Keratinocyte (primary cell): Measurements from ENCODE around the gene KLHL6. TPM values are rescaled to one million over a fixed set of nuclear protein-coding genes. Genes with fewer than 3 reads are reported as not detected.

Source experiments
- DNase-seq: peaks from one replicate; pipeline ENCODE4 v3.0.0-alpha.2; 2011; ENCODE audit warnings: low read depth, missing footprints, low spot score
- FAIRE-seq: peaks from 2 replicates; lab custom pipeline; 2011; peaks lifted over from hg19 to GRCh38; lab: Jason Lieb, UNC
- H2AFZ ChIP-seq: 2 replicates; pipeline ENCODE4 v1.6.0; 2012; ENCODE audit warnings: low read length, control low read depth, inconsistent platforms; ENCODE audit not compliant: control insufficient read depth
- H3K27ac ChIP-seq: 2 replicates; pipeline ENCODE4 v1.5.1; 2011; ENCODE audit warnings: low read length; ENCODE audit not compliant: control insufficient read depth, insufficient read depth
- H3K27me3 ChIP-seq: 3 replicates; pipeline ENCODE4 v1.6.0; 2011; ENCODE audit warnings: low read length; ENCODE audit not compliant: control insufficient read depth, insufficient read depth; ENCODE audit errors: extremely low read depth
- H3K36me3 ChIP-seq, 2 experiments: 2 replicates in 1 of 2; 3 replicates in 1 of 2; pipeline ENCODE4 v1.5.1; 2011; ENCODE audit warnings: low read length in 2 of 2, mild to moderate bottlenecking in 1 of 2; ENCODE audit not compliant: control insufficient read depth in 2 of 2, insufficient read depth in 2 of 2; ENCODE audit errors: extremely low read depth in 1 of 2
- H3K4me1 ChIP-seq: 3 replicates; pipeline ENCODE4 v1.5.1; 2011; ENCODE audit warnings: low read length; ENCODE audit not compliant: control insufficient read depth, insufficient read depth; ENCODE audit errors: extremely low read depth
- H3K4me2 ChIP-seq: 3 replicates; pipeline ENCODE4 v1.6.0; 2011; ENCODE audit warnings: low read depth, low read length; ENCODE audit not compliant: control insufficient read depth, insufficient read depth; ENCODE audit errors: extremely low read depth
- H3K4me3 ChIP-seq, 3 experiments: fragments of 200-600 bp in 1 of 3; sonication (generic) in 1 of 3; 2 replicates in 2 of 3; 3 replicates in 1 of 3; pipeline ENCODE4 v1.5.1; 2011 to 2016; ENCODE audit warnings: low read length in 3 of 3, mild to moderate bottlenecking in 3 of 3, control low read depth in 2 of 3, inconsistent platforms in 1 of 3, low read depth in 1 of 3, mixed read lengths in 1 of 3, mixed run types in 1 of 3, moderate library complexity in 1 of 3; ENCODE audit not compliant: control insufficient read depth in 2 of 3, insufficient read depth in 2 of 3; ENCODE audit errors: extremely low read depth in 1 of 3
- H3K79me2 ChIP-seq: 2 replicates; pipeline ENCODE4 v1.6.0; 2012; ENCODE audit warnings: low read length; ENCODE audit not compliant: control insufficient read depth, insufficient read depth
- H3K9ac ChIP-seq: 3 replicates; pipeline ENCODE4 v1.6.0; 2011; ENCODE audit warnings: low read length; ENCODE audit not compliant: control insufficient read depth, insufficient read depth; ENCODE audit errors: extremely low read depth
- H3K9me1 ChIP-seq: 3 replicates; pipeline ENCODE4 v1.6.0; 2011; ENCODE audit warnings: low read length; ENCODE audit not compliant: control insufficient read depth, insufficient read depth; ENCODE audit errors: extremely low read depth
- H3K9me3 ChIP-seq: 2 replicates; pipeline ENCODE4 v1.5.1; 2012; ENCODE audit warnings: low read depth, low read length; ENCODE audit not compliant: control insufficient read depth
- H4K20me1 ChIP-seq: 3 replicates; pipeline ENCODE4 v1.6.0; 2011; ENCODE audit warnings: low read length; ENCODE audit not compliant: control insufficient read depth, insufficient read depth; ENCODE audit errors: extremely low read depth
- EZH2 ChIP-seq: IDR thresholded peaks from one replicate; pipeline ENCODE4 v1.6.1; 2012; ENCODE audit warnings: inconsistent platforms, mild to moderate bottlenecking, low read length, moderate library complexity
- dilution Hi-C: fragments of 300-500 bp; cut with MboI; formaldehyde crosslinking; loops from one replicate; pipeline ENCODE4 v1.7.0; 2020; ENCODE audit warnings: low sequenced_read_pairs; ENCODE audit not compliant: extremely low pct_ligation_motif_present
- polyA plus RNA-seq, 5 experiments: library from polyadenylated mRNA; depleted of rRNA in 3 of 5; stranded (reverse) in 3 of 5; stranded (forward) in 1 of 5; unstranded in 1 of 5; fragments of >200 nt; gene quantifications; 1 replicate in 1 of 5; 2 replicates in 3 of 5; 3 replicates in 1 of 5; pipeline versions ENCODE4 v1.2.1 to v1.2.3, GENCODE V29; 2011 to 2012; ENCODE audit warnings: missing spikeins in 2 of 5, low read depth in 1 of 5, low replicate concordance in 1 of 5
- TF ChIP-seq, protein P1 (sequence below), 3 experiments: IDR thresholded peaks in 1 of 3; conservative IDR thresholded peaks in 1 of 3; optimal IDR thresholded peaks in 1 of 3; 2 replicates in 2 of 3; 3 replicates in 1 of 3; pipeline versions ENCODE3 to v1.5.1; 2011; ENCODE audit warnings: low read length in 3 of 3, mild to moderate bottlenecking in 3 of 3, moderate library complexity in 2 of 3, control low read depth in 1 of 3, inconsistent platforms in 1 of 3; ENCODE audit not compliant: insufficient read depth in 2 of 3; ENCODE audit errors: extremely low read depth in 1 of 3

Gene KLHL6
- polyA plus RNA-seq, 1 donor (not counting 4 experiments of a cell fraction or from before 2014, with no cell fraction given): 0.10 TPM

DNA sequence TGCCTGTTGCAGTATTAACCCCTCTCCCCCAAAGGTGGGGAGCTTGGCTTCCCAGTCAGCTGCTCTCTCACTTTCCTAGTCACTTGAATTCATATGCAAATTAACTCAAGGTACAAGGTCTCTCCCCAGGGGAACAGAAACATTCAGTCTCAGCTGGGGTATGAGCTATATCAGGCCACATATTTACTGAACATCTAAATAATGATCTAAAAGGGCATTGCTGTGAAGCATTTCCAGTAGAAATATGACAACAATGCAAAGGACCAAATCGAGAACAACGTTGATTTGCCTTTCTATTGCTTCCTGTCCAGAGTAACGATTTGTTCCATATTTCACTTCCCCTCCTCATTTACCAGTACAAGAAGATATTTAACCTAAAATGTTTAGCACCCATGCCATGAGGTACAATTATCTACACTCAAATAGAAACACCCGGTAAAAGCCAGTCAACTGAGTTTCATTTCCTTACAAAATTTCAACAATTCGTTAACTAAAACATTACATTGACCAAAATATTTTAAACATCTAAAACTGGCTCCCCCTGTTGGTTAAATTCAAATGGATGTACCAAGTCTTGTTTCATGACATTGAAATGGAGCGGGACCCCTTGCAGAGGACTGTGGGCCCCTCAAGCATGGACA is 36.5 kb upstream of the KLHL6 start:
- H3K4me2 ChIP-seq: no peak overlapping the region
- no peaks in the 10 kb centered on the region for H3K36me3 ChIP-seq
- FAIRE-seq (no peak), DNase-seq (no peak)
- H3K79me2 ChIP-seq: no peaks in the 10 kb centered on the region
- H3K4me3 ChIP-seq: no peak overlapping the region
- H3K4me1 ChIP-seq: no peaks in the 10 kb centered on the region
- H4K20me1 ChIP-seq: no peaks in the 10 kb centered on the region
- dilution Hi-C loops: no loop called here
- no peaks in the 10 kb centered on the region for H3K9me1 ChIP-seq
- H3K27me3 ChIP-seq: no peaks in the 10 kb centered on the region
- TF ChIP-seq, protein P1, sequence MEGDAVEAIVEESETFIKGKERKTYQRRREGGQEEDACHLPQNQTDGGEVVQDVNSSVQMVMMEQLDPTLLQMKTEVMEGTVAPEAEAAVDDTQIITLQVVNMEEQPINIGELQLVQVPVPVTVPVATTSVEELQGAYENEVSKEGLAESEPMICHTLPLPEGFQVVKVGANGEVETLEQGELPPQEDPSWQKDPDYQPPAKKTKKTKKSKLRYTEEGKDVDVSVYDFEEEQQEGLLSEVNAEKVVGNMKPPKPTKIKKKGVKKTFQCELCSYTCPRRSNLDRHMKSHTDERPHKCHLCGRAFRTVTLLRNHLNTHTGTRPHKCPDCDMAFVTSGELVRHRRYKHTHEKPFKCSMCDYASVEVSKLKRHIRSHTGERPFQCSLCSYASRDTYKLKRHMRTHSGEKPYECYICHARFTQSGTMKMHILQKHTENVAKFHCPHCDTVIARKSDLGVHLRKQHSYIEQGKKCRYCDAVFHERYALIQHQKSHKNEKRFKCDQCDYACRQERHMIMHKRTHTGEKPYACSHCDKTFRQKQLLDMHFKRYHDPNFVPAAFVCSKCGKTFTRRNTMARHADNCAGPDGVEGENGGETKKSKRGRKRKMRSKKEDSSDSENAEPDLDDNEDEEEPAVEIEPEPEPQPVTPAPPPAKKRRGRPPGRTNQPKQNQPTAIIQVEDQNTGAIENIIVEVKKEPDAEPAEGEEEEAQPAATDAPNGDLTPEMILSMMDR (optimal IDR thresholded peaks at IDR 0.05 in 1 of 3, IDR thresholded peaks at IDR 0.05 in 1 of 3, conservative IDR thresholded peaks at IDR 0.05 in 1 of 3; ENCODE audit: extremely low read depth in 1 of 3, insufficient read depth in 2 of 3, low read length in 3 of 3): no peak
- TF ChIP-seq EZH2: no peak
- H2AFZ ChIP-seq: no peak overlapping the region
- H3K27ac ChIP-seq: no peak overlapping the region
- H3K9ac ChIP-seq: no peak overlapping the region
- H3K9me3 ChIP-seq: no peaks in the 10 kb centered on the region

DNA sequence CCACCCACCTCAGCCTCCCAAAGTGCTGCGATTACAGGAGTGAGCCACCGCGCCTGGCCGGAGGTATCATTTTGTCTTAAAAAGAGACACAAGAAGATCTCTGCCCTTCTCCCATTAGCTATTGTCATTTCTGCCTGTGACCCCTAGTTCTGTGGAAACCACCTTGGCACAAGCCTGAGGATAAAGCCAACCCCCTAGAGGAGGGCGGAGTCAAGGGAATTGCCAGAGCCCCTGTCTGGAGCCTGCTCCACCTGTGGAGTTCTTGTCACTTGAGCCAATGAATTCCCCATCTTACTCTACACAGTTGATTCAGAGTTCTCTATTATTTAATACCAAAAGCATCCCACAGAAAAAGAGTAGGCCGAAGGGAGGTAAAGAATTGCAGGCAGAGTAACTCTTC is 34.9 kb upstream of the KLHL6 start:
- no peak overlapping the region for H3K9ac ChIP-seq
- H3K9me3 ChIP-seq: no peaks in the 10 kb centered on the region
- H3K79me2 ChIP-seq: no peaks in the 10 kb centered on the region
- no peaks in the 10 kb centered on the region for H3K4me1 ChIP-seq
- no peaks in the 10 kb centered on the region for H3K36me3 ChIP-seq
- H3K9me1 ChIP-seq: no peaks in the 10 kb centered on the region
- no peak for FAIRE-seq
- no peaks in the 10 kb centered on the region for H3K27me3 ChIP-seq
- H3K4me3 ChIP-seq: no peak overlapping the region
- no peak for DNase-seq
- no peak overlapping the region for H2AFZ ChIP-seq
- TF ChIP-seq, protein P1 (optimal IDR thresholded peaks at IDR 0.05 in 1 of 3, IDR thresholded peaks at IDR 0.05 in 1 of 3, conservative IDR thresholded peaks at IDR 0.05 in 1 of 3; ENCODE audit: extremely low read depth in 1 of 3, insufficient read depth in 2 of 3, low read length in 3 of 3): no peak
- TF ChIP-seq EZH2: no peak
- no peak overlapping the region for H3K4me2 ChIP-seq
- dilution Hi-C loops: no loop called here
- H4K20me1 ChIP-seq: no peaks in the 10 kb centered on the region
- no peak overlapping the region for H3K27ac ChIP-seq
